Bronchus fibroblast of lung (primary cell): ENCODE data around the gene APOBEC3B. TPM values are rescaled to one million over a fixed set of nuclear protein-coding genes. Genes with fewer than 3 reads are reported as not detected.

Experiments used
- total RNA-seq: library from RNA; depleted of rRNA; stranded (reverse); fragments of >200 nt; gene quantifications from 2 replicates; pipeline ENCODE4 v1.2.3, GENCODE V29; 2015

APOBEC3B gene
- 23.4 and 31.2 TPM in 2 replicates for total RNA-seq

GRCh38 chr22:38981992-38982927, at the start of gene APOBEC3B:
TSS of gene APOBEC3B (plus strand) at chr22:38982347. CDS start at chr22:38982454, 107 bp downstream.

GRCh38 chr22:38957046-38957770, 24.9 kb upstream of the APOBEC3B start, which contains the start of gene APOBEC3A:
TSS of gene APOBEC3A (plus strand) at chr22:38957609. CDS start at chr22:38957692, 83 bp downstream.

GRCh38 chr22:39013942-39014722, 32.0 kb downstream of the APOBEC3B start, which contains the start of gene APOBEC3C:
TSS of gene APOBEC3C (plus strand) at chr22:39014257. CDS start at chr22:39014363, 106 bp downstream.

GRCh38 chr22:39040538-39041296, 58.6 kb downstream of the APOBEC3B start, which contains the start of gene APOBEC3F:
TSS of gene APOBEC3F (plus strand) at chr22:39040864. CDS start at chr22:39040961, 97 bp downstream.

Other genes with a start within 250 kb of the APOBEC3B start
- gene SUN2, start 226.3 kb upstream of the APOBEC3B start, total RNA-seq = 93.1 and 94.7 TPM in 2 replicates
- gene DNAL4, start 188.2 kb upstream of the APOBEC3B start, total RNA-seq = 15.3 and 20.1 TPM in 2 replicates
- 0.59 and 0.84 TPM in 2 replicates for gene NPTXR, start 138.3 kb upstream of the APOBEC3B start, total RNA-seq
- gene CBX6, start 110.1 kb upstream of the APOBEC3B start, total RNA-seq = 40.7 and 43.2 TPM in 2 replicates
- not detected in 2 replicates for gene APOBEC3A, start 24.7 kb upstream of the APOBEC3B start, total RNA-seq
- 22.4 and 24.5 TPM in 2 replicates for gene APOBEC3C, start 31.9 kb downstream of the APOBEC3B start, total RNA-seq
- gene APOBEC3D, start 38.8 kb downstream of the APOBEC3B start, total RNA-seq = 0.50 and 1.2 TPM in 2 replicates
- 5.1 and 7.4 TPM in 2 replicates for gene APOBEC3F, start 58.5 kb downstream of the APOBEC3B start, total RNA-seq
- gene APOBEC3G, start 94.9 kb downstream of the APOBEC3B start, total RNA-seq = 7.2 and 7.7 TPM in 2 replicates
- 0.30 TPM in 1 of 2 replicates, not detected in the other for gene APOBEC3H, start 114.9 kb downstream of the APOBEC3B start, total RNA-seq
- gene CBX7, start 170.3 kb downstream of the APOBEC3B start, total RNA-seq = 1.5 and 1.8 TPM in 2 replicates